ENCODE data around the gene RHBDF2. TPM values are rescaled to one million over a fixed set of nuclear protein-coding genes. Genes with fewer than 3 reads are reported as not detected.

The RHBDF2 gene
- polyA plus RNA-seq, 3 donors: 36.9 to 124 (median 68.6) TPM

- Mint-ChIP-seq H3K27ac (no peak overlapping the region), H3K27me3 (ENCODE audit: low read depth in 3 of 3) (peaks cover 1 to 8% (median 5%) of the 10 kb centered on the region in 3 donors), H3K4me1 (peaks cover 5% of the 10 kb centered on the region), H3K9me3 (peaks cover 0 to 2% (median 0%) of the 10 kb centered on the region in 7 donors), H3K36me3 (no peaks in the 10 kb centered on the region), H3K4me3 (no peak overlapping the region)
- no peak for TF ChIP-seq CTCF (IDR thresholded peaks at IDR 0.05)
- Histone ChIP-seq H3K36me3 (replicated peaks in 1 of 2; ENCODE audit: control insufficient read depth in 1 of 2, insufficient read depth in 2 of 2, low read length in 2 of 2) (no peaks in the 10 kb centered on the region), H3K4me3 (replicated peaks in 1 of 3; ENCODE audit: low read depth in 2 of 3, low read length in 3 of 3) (no peak overlapping the region), H3K4me1 (ENCODE audit: control insufficient read depth in 1 of 2, insufficient read depth in 2 of 2, low read length in 2 of 2) (no peaks in the 10 kb centered on the region), H4K20me1 (ENCODE audit: insufficient read depth, low read length) (no peaks in the 10 kb centered on the region), H3K79me2 (ENCODE audit: insufficient read depth, low read length) (no peaks in the 10 kb centered on the region), H3K9me3 (replicated peaks in 1 of 2; ENCODE audit: control insufficient read depth in 1 of 2, insufficient read depth in 1 of 2, low read length in 2 of 2) (no peaks in the 10 kb centered on the region), H3K9ac (ENCODE audit: insufficient read depth, low read length, poor library complexity, severe bottlenecking) (no peak overlapping the region), H3K27me3 (ENCODE audit: control insufficient read depth in 2 of 2, insufficient read depth in 2 of 2, low read length in 2 of 2) (no peaks in the 10 kb centered on the region), H2AFZ (ENCODE audit: insufficient read depth, low read depth, low read length, poor library complexity, severe bottlenecking) (no peak overlapping the region), H3K27ac (ENCODE audit: low read depth in 1 of 2, low read length in 2 of 2) (no peak overlapping the region), H3K4me2 (replicated peaks; ENCODE audit: extremely low read depth, low read length, poor library complexity, severe bottlenecking) (no peak overlapping the region)
- intact Hi-C loops (cut with micrococcal nuclease): loop anchor here (10.0 kb wide), 2 partner anchors 125 to 155 kb away; partner anchors contain the start of gene ST6GALNAC2 (in 1 of the 2)
- 85% methylated on average over 4 of the region's 4 CpGs for WGBS (ENCODE audit: insufficient coverage)
- no peak for DNase-seq
These were observed 41.5 kb downstream of the RHBDF2 start for GRCh38 chr17:76459674-76460073.

GRCh38 chr17:76458580-76459490 lies 42.4 kb downstream of the RHBDF2 start:
- no peak overlapping the region for H3K9ac ChIP-seq (ENCODE audit: insufficient read depth, low read length, poor library complexity, severe bottlenecking)
- no peaks in the 10 kb centered on the region for H3K27me3 ChIP-seq (ENCODE audit: control insufficient read depth in 2 of 2, insufficient read depth in 2 of 2, low read length in 2 of 2)
- Mint-ChIP-seq H3K27me3 (ENCODE audit: low read depth in 3 of 3) (peaks cover 1 to 9% (median 7%) of the 10 kb centered on the region in 3 donors), H3K4me3 (no peak overlapping the region), H3K27ac (no peak overlapping the region), H3K4me1 (peaks cover 5% of the 10 kb centered on the region), H3K9me3 (peaks cover 0 to 2% (median 0%) of the 10 kb centered on the region in 7 donors), H3K36me3 (no peaks in the 10 kb centered on the region)
- 83% methylated on average over 5 of the region's 9 CpGs for WGBS (ENCODE audit: insufficient coverage)
- H4K20me1 ChIP-seq (ENCODE audit: insufficient read depth, low read length): no peaks in the 10 kb centered on the region
- no peak for DNase-seq
- no peak overlapping the region for H3K4me3 ChIP-seq (replicated peaks in 1 of 3; ENCODE audit: low read depth in 2 of 3, low read length in 3 of 3)
- intact Hi-C loops (cut with micrococcal nuclease): no loop called here
- H3K79me2 ChIP-seq (ENCODE audit: insufficient read depth, low read length): no peaks in the 10 kb centered on the region
- no peak overlapping the region for H3K4me2 ChIP-seq (replicated peaks; ENCODE audit: extremely low read depth, low read length, poor library complexity, severe bottlenecking)
- no peak overlapping the region for H2AFZ ChIP-seq (ENCODE audit: insufficient read depth, low read depth, low read length, poor library complexity, severe bottlenecking)
- no peaks in the 10 kb centered on the region for H3K4me1 ChIP-seq (ENCODE audit: control insufficient read depth in 1 of 2, insufficient read depth in 2 of 2, low read length in 2 of 2)
- no peaks in the 10 kb centered on the region for H3K36me3 ChIP-seq (replicated peaks in 1 of 2; ENCODE audit: control insufficient read depth in 1 of 2, insufficient read depth in 2 of 2, low read length in 2 of 2)
- no peak for TF ChIP-seq CTCF (IDR thresholded peaks at IDR 0.05)
- H3K9me3 ChIP-seq (replicated peaks in 1 of 2; ENCODE audit: control insufficient read depth in 1 of 2, insufficient read depth in 1 of 2, low read length in 2 of 2): no peaks in the 10 kb centered on the region
- H3K27ac ChIP-seq (ENCODE audit: low read depth in 1 of 2, low read length in 2 of 2): no peak overlapping the region
